HepG2 (cell line): ENCODE results near the gene LTK. TPM values are rescaled to one million over a fixed set of nuclear protein-coding genes. Genes with fewer than 3 reads are reported as not detected.

Experiments used
- MNT ChIP-seq: fragments of 450-650 bp; IDR thresholded peaks from 2 replicates; pipeline ENCODE4 v1.6.1; 2016
- RFXAP ChIP-seq: sonication (generic); formaldehyde crosslinking; IDR thresholded peaks from 2 replicates; pipeline ENCODE4 v1.4.0; 2020; ENCODE audit warnings: missing genetic modification reagents, borderline replicate concordance
- SIX1 ChIP-seq: sonication (generic); formaldehyde crosslinking; IDR thresholded peaks from 2 replicates; pipeline ENCODE4 v1.4.0; 2020; ENCODE audit warnings: missing genetic modification reagents, borderline replicate concordance
- SOX5 ChIP-seq: IDR thresholded peaks from 2 replicates; pipeline ENCODE4 v1.6.1; 2016; ENCODE audit warnings: borderline replicate concordance
- ZBTB2 ChIP-seq: sonication (generic); formaldehyde crosslinking; IDR thresholded peaks from 2 replicates; pipeline ENCODE4 v1.8.0; 2022; ENCODE audit warnings: low read depth, missing genetic modification reagents
- ZNF713 ChIP-seq: sonication (generic); formaldehyde crosslinking; IDR thresholded peaks from 2 replicates; pipeline ENCODE4 v1.4.0; 2020; ENCODE audit warnings: mild to moderate bottlenecking, missing genetic modification reagents
- ZNF768 ChIP-seq: sonication (generic); formaldehyde crosslinking; IDR thresholded peaks from 2 replicates; pipeline ENCODE4 v1.4.0; 2020; ENCODE audit warnings: missing genetic modification reagents
- polyA plus RNA-seq, 8 experiments: library from polyadenylated mRNA; depleted of rRNA in 3 of 8; stranded (reverse) in 7 of 8; unstranded in 1 of 8; fragments of >200 nt; fragmentation: Illumina TruSeq in 4 of 8; extraction: Trizol in 4 of 8; gene quantifications; 2 replicates each; pipeline versions ENCODE4 v1.2.1 to v1.2.3, GENCODE V29; 2011 to 2016; ENCODE audit warnings: low read depth in 4 of 8, missing spikeins in 1 of 8, mixed read lengths in 1 of 8; ENCODE audit not compliant: insufficient read depth in 1 of 8
- total RNA-seq, 5 experiments: library from RNA; depleted of rRNA; stranded (reverse); fragments of >200 nt; fragmentation: Illumina TruSeq; extraction: Trizol; gene quantifications; 2 replicates each; pipeline ENCODE4 v1.2.3, GENCODE V29; 2016; ENCODE audit warnings: low read depth in 1 of 5
- TF ChIP-seq, protein P1 (sequence below): sonication (generic); formaldehyde crosslinking; IDR thresholded peaks from 2 replicates; pipeline ENCODE4 v1.4.0; 2020; ENCODE audit warnings: mild to moderate bottlenecking, missing genetic modification reagents
- TF ChIP-seq, protein P2 (sequence below): sonication (generic); formaldehyde crosslinking; IDR thresholded peaks from 2 replicates; pipeline ENCODE4 v1.4.0; 2020; ENCODE audit warnings: mild to moderate bottlenecking, missing genetic modification reagents, borderline replicate concordance

The LTK gene
- total and polyA plus RNA-seq, 2 of the 13 experiments (the other 11 are each of a cell fraction or from before 2014, with no cell fraction given): 0.01 TPM; not detected in 1

DNA sequence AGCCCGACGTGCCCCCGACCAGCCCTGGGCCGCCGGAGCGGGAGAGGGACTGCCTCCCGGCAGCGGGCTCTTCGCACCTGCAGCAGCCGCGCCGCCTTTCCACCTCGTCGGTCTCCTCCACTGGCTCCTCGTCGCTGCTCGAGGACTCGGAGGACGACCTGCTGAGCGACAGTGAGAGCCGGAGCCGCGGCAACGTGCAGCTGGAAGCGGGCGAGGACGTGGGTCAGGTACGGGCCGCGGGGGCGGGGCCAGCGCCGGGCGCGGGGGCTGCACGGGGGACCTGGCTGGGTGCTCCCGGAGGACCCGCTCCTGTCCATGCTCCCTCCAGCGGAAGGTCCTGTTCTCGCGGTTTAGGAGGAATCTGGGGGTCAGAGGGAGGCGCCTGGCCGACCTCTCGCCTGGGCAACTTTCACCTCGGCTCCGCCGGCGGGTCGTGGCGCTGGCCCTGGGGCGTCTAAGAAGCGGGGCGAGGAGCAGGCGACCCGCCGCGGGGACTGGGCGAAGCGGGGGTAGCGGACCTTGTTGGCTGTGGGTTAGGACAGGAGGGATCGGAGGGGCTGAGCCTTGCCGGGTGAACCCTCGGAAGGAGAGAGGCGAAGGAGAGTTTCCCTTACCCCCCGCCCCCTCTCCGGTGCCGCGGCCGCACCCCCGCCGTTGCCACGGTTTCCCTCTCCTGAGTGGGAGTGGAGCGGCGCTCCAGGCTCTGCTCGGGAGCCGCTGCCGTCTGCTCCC lies 19.3 kb downstream of the LTK start (continued):
- TF ChIP-seq, protein P1, sequence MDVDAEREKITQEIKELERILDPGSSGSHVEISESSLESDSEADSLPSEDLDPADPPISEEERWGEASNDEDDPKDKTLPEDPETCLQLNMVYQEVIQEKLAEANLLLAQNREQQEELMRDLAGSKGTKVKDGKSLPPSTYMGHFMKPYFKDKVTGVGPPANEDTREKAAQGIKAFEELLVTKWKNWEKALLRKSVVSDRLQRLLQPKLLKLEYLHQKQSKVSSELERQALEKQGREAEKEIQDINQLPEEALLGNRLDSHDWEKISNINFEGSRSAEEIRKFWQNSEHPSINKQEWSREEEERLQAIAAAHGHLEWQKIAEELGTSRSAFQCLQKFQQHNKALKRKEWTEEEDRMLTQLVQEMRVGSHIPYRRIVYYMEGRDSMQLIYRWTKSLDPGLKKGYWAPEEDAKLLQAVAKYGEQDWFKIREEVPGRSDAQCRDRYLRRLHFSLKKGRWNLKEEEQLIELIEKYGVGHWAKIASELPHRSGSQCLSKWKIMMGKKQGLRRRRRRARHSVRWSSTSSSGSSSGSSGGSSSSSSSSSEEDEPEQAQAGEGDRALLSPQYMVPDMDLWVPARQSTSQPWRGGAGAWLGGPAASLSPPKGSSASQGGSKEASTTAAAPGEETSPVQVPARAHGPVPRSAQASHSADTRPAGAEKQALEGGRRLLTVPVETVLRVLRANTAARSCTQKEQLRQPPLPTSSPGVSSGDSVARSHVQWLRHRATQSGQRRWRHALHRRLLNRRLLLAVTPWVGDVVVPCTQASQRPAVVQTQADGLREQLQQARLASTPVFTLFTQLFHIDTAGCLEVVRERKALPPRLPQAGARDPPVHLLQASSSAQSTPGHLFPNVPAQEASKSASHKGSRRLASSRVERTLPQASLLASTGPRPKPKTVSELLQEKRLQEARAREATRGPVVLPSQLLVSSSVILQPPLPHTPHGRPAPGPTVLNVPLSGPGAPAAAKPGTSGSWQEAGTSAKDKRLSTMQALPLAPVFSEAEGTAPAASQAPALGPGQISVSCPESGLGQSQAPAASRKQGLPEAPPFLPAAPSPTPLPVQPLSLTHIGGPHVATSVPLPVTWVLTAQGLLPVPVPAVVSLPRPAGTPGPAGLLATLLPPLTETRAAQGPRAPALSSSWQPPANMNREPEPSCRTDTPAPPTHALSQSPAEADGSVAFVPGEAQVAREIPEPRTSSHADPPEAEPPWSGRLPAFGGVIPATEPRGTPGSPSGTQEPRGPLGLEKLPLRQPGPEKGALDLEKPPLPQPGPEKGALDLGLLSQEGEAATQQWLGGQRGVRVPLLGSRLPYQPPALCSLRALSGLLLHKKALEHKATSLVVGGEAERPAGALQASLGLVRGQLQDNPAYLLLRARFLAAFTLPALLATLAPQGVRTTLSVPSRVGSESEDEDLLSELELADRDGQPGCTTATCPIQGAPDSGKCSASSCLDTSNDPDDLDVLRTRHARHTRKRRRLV (CRISPR knock-in tag): no peak
- TF ChIP-seq, protein P2, sequence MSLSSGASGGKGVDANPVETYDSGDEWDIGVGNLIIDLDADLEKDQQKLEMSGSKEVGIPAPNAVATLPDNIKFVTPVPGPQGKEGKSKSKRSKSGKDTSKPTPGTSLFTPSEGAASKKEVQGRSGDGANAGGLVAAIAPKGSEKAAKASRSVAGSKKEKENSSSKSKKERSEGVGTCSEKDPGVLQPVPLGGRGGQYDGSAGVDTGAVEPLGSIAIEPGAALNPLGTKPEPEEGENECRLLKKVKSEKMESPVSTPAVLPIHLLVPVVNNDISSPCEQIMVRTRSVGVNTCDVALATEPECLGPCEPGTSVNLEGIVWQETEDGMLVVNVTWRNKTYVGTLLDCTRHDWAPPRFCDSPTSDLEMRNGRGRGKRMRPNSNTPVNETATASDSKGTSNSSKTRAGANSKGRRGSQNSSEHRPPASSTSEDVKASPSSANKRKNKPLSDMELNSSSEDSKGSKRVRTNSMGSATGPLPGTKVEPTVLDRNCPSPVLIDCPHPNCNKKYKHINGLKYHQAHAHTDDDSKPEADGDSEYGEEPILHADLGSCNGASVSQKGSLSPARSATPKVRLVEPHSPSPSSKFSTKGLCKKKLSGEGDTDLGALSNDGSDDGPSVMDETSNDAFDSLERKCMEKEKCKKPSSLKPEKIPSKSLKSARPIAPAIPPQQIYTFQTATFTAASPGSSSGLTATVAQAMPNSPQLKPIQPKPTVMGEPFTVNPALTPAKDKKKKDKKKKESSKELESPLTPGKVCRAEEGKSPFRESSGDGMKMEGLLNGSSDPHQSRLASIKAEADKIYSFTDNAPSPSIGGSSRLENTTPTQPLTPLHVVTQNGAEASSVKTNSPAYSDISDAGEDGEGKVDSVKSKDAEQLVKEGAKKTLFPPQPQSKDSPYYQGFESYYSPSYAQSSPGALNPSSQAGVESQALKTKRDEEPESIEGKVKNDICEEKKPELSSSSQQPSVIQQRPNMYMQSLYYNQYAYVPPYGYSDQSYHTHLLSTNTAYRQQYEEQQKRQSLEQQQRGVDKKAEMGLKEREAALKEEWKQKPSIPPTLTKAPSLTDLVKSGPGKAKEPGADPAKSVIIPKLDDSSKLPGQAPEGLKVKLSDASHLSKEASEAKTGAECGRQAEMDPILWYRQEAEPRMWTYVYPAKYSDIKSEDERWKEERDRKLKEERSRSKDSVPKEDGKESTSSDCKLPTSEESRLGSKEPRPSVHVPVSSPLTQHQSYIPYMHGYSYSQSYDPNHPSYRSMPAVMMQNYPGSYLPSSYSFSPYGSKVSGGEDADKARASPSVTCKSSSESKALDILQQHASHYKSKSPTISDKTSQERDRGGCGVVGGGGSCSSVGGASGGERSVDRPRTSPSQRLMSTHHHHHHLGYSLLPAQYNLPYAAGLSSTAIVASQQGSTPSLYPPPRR (CRISPR knock-in tag): 0 out of 2 replicates have a peak, but pooled peaks have one; percentile 24
- peak; percentile 49; the same call in 1 of the 2 replicates for TF ChIP-seq ZNF768 (CRISPR knock-in tag)
- TF ChIP-seq MNT: no peak
- TF ChIP-seq ZBTB2 (CRISPR knock-in tag): peak; percentile 86
- no peak for TF ChIP-seq ZNF713 (CRISPR knock-in tag)
- no peak for TF ChIP-seq RFXAP
- no peak for TF ChIP-seq SIX1
- no peak for TF ChIP-seq SOX5
